Globus pallidus (tissue), 1 donor: ENCODE data around the gene KIRREL3.

ENCODE experiments used
- DNase-seq: peaks from one replicate; pipeline ENCODE4 v3.0.0-alpha.2; 2015; ENCODE audit warnings: low spot score

Gene KIRREL3

GRCh38 chr11:127000291-127000968, at the start of gene KIRREL3:
KIRREL3 (minus strand) TSS chr11:127000770.
- DNase-seq = peak; percentile 80

- no peak for DNase-seq
Measured at GRCh38 chr11:127050186-127050585, 49.6 kb upstream of the KIRREL3 start.

- no peak for DNase-seq
Measured at GRCh38 chr11:127049486-127049885, 48.9 kb upstream of the KIRREL3 start.

GRCh38 chr11:127044535-127044934, 44.0 kb upstream of the KIRREL3 start:
- DNase-seq = no peak

GRCh38 chr11:127042445-127042844, 41.9 kb upstream of the KIRREL3 start:
- no peak for DNase-seq

- no peak for DNase-seq
Measured at GRCh38 chr11:127039591-127039990, 39.0 kb upstream of the KIRREL3 start.

GRCh38 chr11:127037596-127037995, 37.0 kb upstream of the KIRREL3 start:
- no peak for DNase-seq

- no peak for DNase-seq
Measured at GRCh38 chr11:127037001-127037400, 36.4 kb upstream of the KIRREL3 start.

GRCh38 chr11:127035824-127036223, 35.3 kb upstream of the KIRREL3 start:
- DNase-seq = no peak

- DNase-seq = no peak
Measured at GRCh38 chr11:127034973-127035372, 34.4 kb upstream of the KIRREL3 start.

GRCh38 chr11:127028648-127029047, 28.1 kb upstream of the KIRREL3 start:
- no peak for DNase-seq

- DNase-seq = no peak
Measured at GRCh38 chr11:127027789-127028188, 27.2 kb upstream of the KIRREL3 start.

GRCh38 chr11:127027000-127027399, 26.4 kb upstream of the KIRREL3 start:
- peak; percentile 37 for DNase-seq

GRCh38 chr11:127023991-127024390, 23.4 kb upstream of the KIRREL3 start:
- DNase-seq = no peak

- DNase-seq = no peak
Measured at GRCh38 chr11:127018683-127019279, 18.2 kb upstream of the KIRREL3 start.

GRCh38 chr11:127017482-127017881, 16.9 kb upstream of the KIRREL3 start:
- DNase-seq = no peak

GRCh38 chr11:127013550-127013949, 13.0 kb upstream of the KIRREL3 start:
- DNase-seq = no peak

- DNase-seq = no peak
Measured at GRCh38 chr11:127006311-127006710, 5.7 kb upstream of the KIRREL3 start.

- no peak for DNase-seq
Measured at GRCh38 chr11:127003260-127003981, 2.9 kb upstream of the KIRREL3 start.

- DNase-seq = no peak
Measured at GRCh38 chr11:127002669-127003259, 2.2 kb upstream of the KIRREL3 start.

GRCh38 chr11:127000981-127001380, 411 bp upstream of the KIRREL3 start:
- no peak for DNase-seq

- no peak for DNase-seq
Measured at GRCh38 chr11:126999366-126999765, 1.2 kb downstream of the KIRREL3 start.

- no peak for DNase-seq
Measured at GRCh38 chr11:126997641-126998040, 2.9 kb downstream of the KIRREL3 start.
